Naive thymus-derived CD8-positive, alpha-beta T cell (primary cell): ENCODE data around the gene NDNF. TPM values are rescaled to one million over a fixed set of nuclear protein-coding genes. Genes with fewer than 3 reads are reported as not detected.
A peak's percentile ranks its signal among the peaks of the same experiment; 100 is the strongest.

Experiments used
- ATAC-seq, 2 donors: fragments of 150-1000 bp; cut with Tn5 transposase in 1 of 2; sonication (Bioruptor Pico), chemical (Tn5 transposase) in 1 of 2; 1 replicate in 1 of 2; 2 replicates in 1 of 2; pipeline ENCODE4 v1.10.0; 2021; ENCODE audit warnings: mild to moderate bottlenecking in 2 of 2, moderate library complexity in 2 of 2
- POLR2A ChIA-PET: fragments of 350-600 bp; sonication (Branson Sonifier 250); formaldehyde crosslinking; loops from one replicate; lab custom pipeline; 2021; ENCODE audit warnings: antibody characterized with exemption; lab: Charles Lee
- DNase-seq, 10 donors: peaks; one replicate each; pipeline versions ENCODE4 v3.0.0 to v3.0.0-alpha.2; 2020 to 2022
- H3K27ac Mint-ChIP-seq, 10 donors: one replicate each; pipeline ENCODE4 v1.8.0; 2020 to 2022; ENCODE audit warnings: mild to moderate bottlenecking in 10 of 10, mixed read lengths in 10 of 10, moderate library complexity in 4 of 10, inconsistent platforms in 1 of 10
- H3K27me3 Mint-ChIP-seq, 5 donors: one replicate each; pipeline ENCODE4 v1.8.0; 2021 to 2022; ENCODE audit warnings: mixed read lengths in 5 of 5
- H3K36me3 Mint-ChIP-seq, 3 donors: one replicate each; pipeline ENCODE4 v1.8.0; 2020 to 2022; ENCODE audit warnings: mixed read lengths in 3 of 3, mild to moderate bottlenecking in 2 of 3, inconsistent platforms in 1 of 3
- H3K4me1 Mint-ChIP-seq, 4 donors: one replicate each; pipeline ENCODE4 v1.8.0; 2021 to 2022; ENCODE audit warnings: mixed read lengths in 4 of 4
- H3K4me3 Mint-ChIP-seq, 10 donors: one replicate each; pipeline ENCODE4 v1.8.0; 2020 to 2022; ENCODE audit warnings: mild to moderate bottlenecking in 10 of 10, mixed read lengths in 10 of 10, moderate library complexity in 6 of 10, inconsistent platforms in 1 of 10
- H3K9me3 Mint-ChIP-seq, 9 donors: one replicate each; pipeline ENCODE4 v1.8.0; 2020 to 2022; ENCODE audit warnings: mixed read lengths in 9 of 9, mild to moderate bottlenecking in 3 of 9, inconsistent platforms in 1 of 9, moderate library complexity in 1 of 9
- polyA plus RNA-seq, 3 donors: library from polyadenylated mRNA; unstranded; fragments of 300-500 nt; fragmentation: Illumina TruSeq; gene quantifications; one replicate each; pipeline ENCODE4 v1.2.3, GENCODE V29; 2021
- total RNA-seq, 8 experiments: library from RNA in 2 of 8; stranded (reverse) in 2 of 8; gene quantifications; one replicate each; pipeline ENCODE4 v1.2.3 and lab custom pipeline; 2021 to 2026

NDNF gene
- total and polyA plus RNA-seq, 5 experiments from 2014 or later: not detected

- Mint-ChIP-seq H3K4me1 (peaks cover 12 to 25% (median 23%) of the 10 kb centered on the region in 4 donors), H3K27ac (peak overlapping the region in 9 of 10 donors; percentile 1 to 82 (median 46)), H3K36me3 (no peaks in the 10 kb centered on the region), H3K9me3 (no peaks in the 10 kb centered on the region), H3K4me3 (peak overlapping the region in 8 of 10 donors; percentile 12 to 63 (median 37)), H3K27me3 (peaks cover 0 to 5% (median 0%) of the 10 kb centered on the region in 5 donors)
- ATAC-seq: peak; percentile 100
- POLR2A ChIA-PET: no interaction called here
- peak in 7 of 10 donors; percentile 4 to 65 (median 39) for DNase-seq
Measured at GRCh38 chr4:121041307-121042090, 30.8 kb downstream of the NDNF start.

GRCh38 chr4:121034017-121034416 lies 38.3 kb downstream of the NDNF start:
- no peak for DNase-seq
- POLR2A ChIA-PET: interaction anchor here (0.6 kb wide), 1 partner anchor 18 kb away, joined by 3 read pairs; no protein-coding TSS in a partner anchor
- Mint-ChIP-seq H3K27ac (no peak overlapping the region), H3K4me1 (peaks cover 0 to 16% (median 8%) of the 10 kb centered on the region in 4 donors), H3K4me3 (no peak overlapping the region), H3K9me3 (no peaks in the 10 kb centered on the region), H3K36me3 (no peaks in the 10 kb centered on the region), H3K27me3 (no peaks in the 10 kb centered on the region)
- no peak for ATAC-seq

DNA sequence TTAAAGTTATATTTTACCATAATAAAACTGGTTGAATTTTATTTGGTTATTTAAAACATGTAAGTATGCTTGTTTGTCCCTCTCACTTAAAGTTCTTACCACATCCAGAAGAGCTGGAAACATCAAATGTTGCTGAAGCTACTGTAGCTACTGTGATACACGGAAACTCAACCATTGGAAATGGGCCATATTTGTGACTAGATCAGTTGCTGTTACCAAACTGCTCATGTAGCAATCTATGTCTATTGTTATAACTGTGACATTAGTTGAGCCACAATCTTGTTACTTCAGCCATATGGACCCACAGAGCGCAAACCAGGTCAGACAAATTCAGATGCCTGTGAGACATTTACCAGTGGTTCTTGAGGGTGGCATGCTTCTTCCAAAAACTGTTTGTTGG lies 41.6 kb downstream of the NDNF start:
- DNase-seq (no peak), ATAC-seq (no peak)
- Mint-ChIP-seq H3K27me3 (no peaks in the 10 kb centered on the region), H3K36me3 (no peaks in the 10 kb centered on the region), H3K4me3 (no peak overlapping the region), H3K27ac (no peak overlapping the region), H3K9me3 (no peaks in the 10 kb centered on the region), H3K4me1 (peaks cover 0 to 5% (median under 1%) of the 10 kb centered on the region in 4 donors)
- POLR2A ChIA-PET: interaction anchor here (0.6 to 1.2 kb wide), 3 partner anchors 16 to 98 kb away, joined by 3 read pairs; no protein-coding TSS in a partner anchor

DNA sequence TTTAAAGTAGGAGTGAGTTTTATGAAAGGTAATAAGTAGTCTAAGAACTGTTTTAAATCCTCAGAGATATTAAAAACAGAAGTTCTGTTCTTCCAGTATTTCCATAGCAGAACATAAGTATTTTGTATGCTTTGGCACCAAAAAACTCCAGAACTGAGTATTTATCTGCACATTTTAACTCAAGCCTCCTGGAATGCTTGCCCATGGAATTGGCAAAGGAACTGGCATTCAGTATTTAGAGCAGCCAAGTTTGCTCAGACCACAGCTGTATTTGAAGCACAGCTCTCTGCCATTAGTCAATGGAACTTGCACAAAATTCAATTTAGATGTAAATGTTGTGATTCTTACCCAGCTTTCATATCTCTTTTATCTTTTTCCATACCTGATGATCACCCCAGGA lies 42.2 kb downstream of the NDNF start:
- DNase-seq: no peak
- peaks cover 0 to 5% (median under 1%) of the 10 kb centered on the region in 4 donors for H3K4me1 Mint-ChIP-seq
- H3K36me3 Mint-ChIP-seq: no peaks in the 10 kb centered on the region
- H3K27ac Mint-ChIP-seq: no peak overlapping the region
- ATAC-seq: no peak
- no peak overlapping the region for H3K4me3 Mint-ChIP-seq
- H3K27me3 Mint-ChIP-seq: no peaks in the 10 kb centered on the region
- POLR2A ChIA-PET: interaction anchor here (0.6 to 1.2 kb wide), 3 partner anchors 15 to 97 kb away, joined by 3 read pairs; no protein-coding TSS in a partner anchor
- no peaks in the 10 kb centered on the region for H3K9me3 Mint-ChIP-seq

DNA sequence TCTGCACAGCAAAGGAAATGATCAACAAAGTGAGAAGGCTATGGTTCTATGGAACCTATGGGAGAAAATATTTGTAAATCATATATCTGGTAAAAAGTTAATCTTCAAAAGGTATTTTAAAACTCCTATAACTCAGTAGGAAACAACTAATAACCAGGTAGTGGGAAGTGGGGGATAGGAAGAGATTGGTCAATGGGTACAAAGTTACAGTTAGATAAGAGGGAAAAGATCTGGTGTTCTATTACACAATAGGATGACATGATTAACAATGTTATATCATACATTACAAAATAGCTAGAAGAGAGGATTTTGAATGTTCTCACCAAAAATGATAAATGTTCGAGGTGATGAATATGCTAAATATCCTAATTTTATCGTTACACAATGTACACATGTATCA lies 46.3 kb downstream of the NDNF start:
- H3K27ac Mint-ChIP-seq: no peak overlapping the region
- H3K4me1 Mint-ChIP-seq: peaks cover 0 to 1% (median 0%) of the 10 kb centered on the region in 4 donors
- no peaks in the 10 kb centered on the region for H3K9me3 Mint-ChIP-seq
- ATAC-seq (no peak), DNase-seq (no peak)
- H3K36me3 Mint-ChIP-seq: no peaks in the 10 kb centered on the region
- POLR2A ChIA-PET: no interaction called here
- H3K27me3 Mint-ChIP-seq: no peaks in the 10 kb centered on the region
- H3K4me3 Mint-ChIP-seq: no peak overlapping the region

GRCh38 chr4:121025540-121025939 lies 46.8 kb downstream of the NDNF start:
- no peak overlapping the region for H3K4me3 Mint-ChIP-seq
- no peaks in the 10 kb centered on the region for H3K9me3 Mint-ChIP-seq
- DNase-seq: no peak
- H3K36me3 Mint-ChIP-seq: no peaks in the 10 kb centered on the region
- H3K27me3 Mint-ChIP-seq: no peaks in the 10 kb centered on the region
- POLR2A ChIA-PET: no interaction called here
- peak overlapping the region in 1 of 10 donors; percentile 13 for H3K27ac Mint-ChIP-seq
- peaks cover 0 to 1% (median 0%) of the 10 kb centered on the region in 4 donors for H3K4me1 Mint-ChIP-seq
- ATAC-seq: no peak

GRCh38 chr4:121018543-121018942 lies 53.8 kb downstream of the NDNF start:
- DNase-seq (no peak), ATAC-seq (no peak)
- H3K27me3 Mint-ChIP-seq: no peaks in the 10 kb centered on the region
- peaks cover 12 to 32% (median 26%) of the 10 kb centered on the region in 4 donors for H3K4me1 Mint-ChIP-seq
- no peak overlapping the region for H3K27ac Mint-ChIP-seq
- no peaks in the 10 kb centered on the region for H3K36me3 Mint-ChIP-seq
- no peak overlapping the region for H3K4me3 Mint-ChIP-seq
- POLR2A ChIA-PET: no interaction called here
- peaks cover 0 to 2% (median 0%) of the 10 kb centered on the region in 9 donors for H3K9me3 Mint-ChIP-seq

GRCh38 chr4:121016611-121017010 lies 55.7 kb downstream of the NDNF start:
- Mint-ChIP-seq H3K27me3 (no peaks in the 10 kb centered on the region), H3K4me1 (peaks cover 19 to 50% (median 39%) of the 10 kb centered on the region in 4 donors), H3K36me3 (peaks cover 0 to 3% (median 0%) of the 10 kb centered on the region in 3 donors), H3K9me3 (peaks cover 0 to 3% (median 0%) of the 10 kb centered on the region in 9 donors), H3K4me3 (no peak overlapping the region), H3K27ac (peak overlapping the region in 2 of 10 donors; percentile 52 to 53)
- ATAC-seq (no peak), DNase-seq (no peak)
- POLR2A ChIA-PET: interaction anchor here (1.0 kb wide), 1 partner anchor 17 kb away, joined by 3 read pairs; no protein-coding TSS in a partner anchor

GRCh38 chr4:121015421-121015820 lies 56.9 kb downstream of the NDNF start:
- H3K4me3 Mint-ChIP-seq: no peak overlapping the region
- H3K4me1 Mint-ChIP-seq: peaks cover 21 to 59% (median 48%) of the 10 kb centered on the region in 4 donors

GRCh38 chr4:121014544-121014943 lies 57.8 kb downstream of the NDNF start:
- ATAC-seq (no peak), DNase-seq (no peak)
- H3K9me3 Mint-ChIP-seq: peaks cover 0 to 3% (median 0%) of the 10 kb centered on the region in 9 donors
- H3K27me3 Mint-ChIP-seq: no peaks in the 10 kb centered on the region
- peak overlapping the region in 6 of 10 donors; percentile 32 to 81 (median 62) for H3K27ac Mint-ChIP-seq
- peaks cover 28 to 67% (median 57%) of the 10 kb centered on the region in 4 donors for H3K4me1 Mint-ChIP-seq
- peak overlapping the region in 5 of 10 donors; percentile 3 to 37 (median 32) for H3K4me3 Mint-ChIP-seq
- peaks cover 0 to 3% (median 0%) of the 10 kb centered on the region in 3 donors for H3K36me3 Mint-ChIP-seq
- POLR2A ChIA-PET: interaction anchor here (1.3 kb wide), 1 partner anchor 16 kb away, joined by 3 read pairs; no protein-coding TSS in a partner anchor

More at GRCh38 chr4:121015421-121015820, 56.9 kb downstream of the NDNF start:
- DNase-seq (no peak), ATAC-seq (no peak)
- no peak overlapping the region for H3K27ac Mint-ChIP-seq
- POLR2A ChIA-PET: interaction anchor here (1.3 kb wide), 1 partner anchor 15 kb away, joined by 3 read pairs; no protein-coding TSS in a partner anchor
- H3K27me3 Mint-ChIP-seq: no peaks in the 10 kb centered on the region
- peaks cover 0 to 3% (median 0%) of the 10 kb centered on the region in 3 donors for H3K36me3 Mint-ChIP-seq
- peaks cover 0 to 3% (median 0%) of the 10 kb centered on the region in 9 donors for H3K9me3 Mint-ChIP-seq

DNA sequence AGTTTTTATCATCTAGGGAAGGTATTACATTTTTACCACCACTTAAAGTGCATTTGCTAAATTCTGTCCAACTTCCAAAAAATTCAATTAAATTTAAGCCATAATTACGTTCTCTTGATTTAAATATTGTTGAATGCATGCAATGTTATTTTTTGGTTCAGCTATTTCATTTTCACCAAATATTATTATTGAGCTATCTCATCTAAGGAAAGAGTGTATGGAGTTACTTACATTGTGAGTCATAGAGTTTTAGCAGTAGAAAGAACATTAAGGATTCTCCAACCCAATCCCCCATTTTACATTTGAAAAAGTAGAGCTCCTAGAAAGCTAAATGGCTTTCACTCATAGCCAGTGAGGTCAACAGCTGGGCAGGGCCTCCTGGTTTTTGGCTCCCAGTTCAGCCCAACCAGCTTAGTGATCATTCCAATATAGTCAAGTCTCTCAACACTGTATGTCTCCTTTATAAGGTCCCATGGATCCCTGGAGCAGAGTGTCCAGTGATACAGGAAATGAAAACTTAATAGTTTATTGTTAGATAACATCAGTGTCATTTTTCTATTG lies 60.5 kb downstream of the NDNF start:
- H3K36me3 Mint-ChIP-seq: peaks cover 0 to 5% (median 0%) of the 10 kb centered on the region in 3 donors
- POLR2A ChIA-PET: interaction anchor here (1.0 kb wide), 1 partner anchor 11 kb away, joined by 4 read pairs; no protein-coding TSS in a partner anchor
- ATAC-seq (no peak), DNase-seq (no peak)
- peaks cover 0 to 3% (median 0%) of the 10 kb centered on the region in 9 donors for H3K9me3 Mint-ChIP-seq
- H3K27me3 Mint-ChIP-seq: no peaks in the 10 kb centered on the region
- peak overlapping the region in 3 of 10 donors; percentile 4 to 42 (median 22) for H3K4me3 Mint-ChIP-seq
- peak overlapping the region; percentile 67 to 98 (median 92) for H3K27ac Mint-ChIP-seq
- peaks cover 32 to 85% (median 74%) of the 10 kb centered on the region in 4 donors for H3K4me1 Mint-ChIP-seq

GRCh38 chr4:121011138-121011537 lies 61.2 kb downstream of the NDNF start:
- POLR2A ChIA-PET: interaction anchor here (2.3 kb wide), 1 partner anchor 11 kb away, joined by 12 read pairs; no protein-coding TSS in a partner anchor
- ATAC-seq (no peak), DNase-seq (no peak)
- Mint-ChIP-seq H3K4me1 (peaks cover 36 to 86% (median 76%) of the 10 kb centered on the region in 4 donors), H3K9me3 (peaks cover 0 to 3% (median 0%) of the 10 kb centered on the region in 9 donors), H3K27me3 (no peaks in the 10 kb centered on the region), H3K36me3 (peaks cover 0 to 8% (median 0%) of the 10 kb centered on the region in 3 donors), H3K27ac (peak overlapping the region; percentile 78 to 98 (median 92)), H3K4me3 (peak overlapping the region in 2 of 10 donors; percentile 12 to 26)
